ENCODE results near the gene PPM1E.

The PPM1E gene

GRCh38 chr17:58966208-58966607 lies 210.6 kb downstream of the PPM1E start:
- no peak for DNase-seq (ENCODE audit: insufficient read length, low spot score)
- TF ChIP-seq POLR2A (IDR thresholded peaks at IDR 0.05; ENCODE audit: low read depth, low read length): no peak
- FAIRE-seq: no peak

- DNase-seq (ENCODE audit: insufficient read length, low spot score) (no peak), FAIRE-seq (no peak)
- TF ChIP-seq POLR2A (IDR thresholded peaks at IDR 0.05; ENCODE audit: low read depth, low read length): no peak
These were observed 212.9 kb downstream of the PPM1E start for GRCh38 chr17:58968426-58969061.

DNA sequence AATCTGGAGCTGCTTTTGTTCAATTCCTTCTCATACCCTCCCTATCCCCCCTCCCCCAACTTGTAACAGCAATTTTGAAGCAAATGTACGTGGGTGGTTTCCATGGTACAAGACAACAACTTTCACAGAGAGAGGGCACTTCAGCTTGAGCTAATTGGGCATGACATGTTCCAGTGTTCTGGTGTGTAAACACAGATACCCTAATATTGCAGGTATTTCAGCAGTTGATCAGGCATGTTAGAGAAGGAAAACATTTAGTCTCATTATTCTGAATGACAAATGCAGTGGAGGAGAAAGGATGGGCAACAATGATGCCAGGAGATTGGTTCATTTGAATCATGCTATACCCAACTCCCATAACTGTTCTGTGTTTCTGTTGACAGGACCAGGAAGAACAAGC lies 213.5 kb downstream of the PPM1E start:
- no peak for DNase-seq (ENCODE audit: insufficient read length, low spot score)
- no peak for TF ChIP-seq POLR2A (IDR thresholded peaks at IDR 0.05; ENCODE audit: low read depth, low read length)
- FAIRE-seq: peak; percentile 15

GRCh38 chr17:58969612-58970011 lies 214.0 kb downstream of the PPM1E start:
- DNase-seq (ENCODE audit: insufficient read length, low spot score) (no peak), FAIRE-seq (no peak)
- TF ChIP-seq POLR2A (IDR thresholded peaks at IDR 0.05; ENCODE audit: low read depth, low read length): no peak

DNA sequence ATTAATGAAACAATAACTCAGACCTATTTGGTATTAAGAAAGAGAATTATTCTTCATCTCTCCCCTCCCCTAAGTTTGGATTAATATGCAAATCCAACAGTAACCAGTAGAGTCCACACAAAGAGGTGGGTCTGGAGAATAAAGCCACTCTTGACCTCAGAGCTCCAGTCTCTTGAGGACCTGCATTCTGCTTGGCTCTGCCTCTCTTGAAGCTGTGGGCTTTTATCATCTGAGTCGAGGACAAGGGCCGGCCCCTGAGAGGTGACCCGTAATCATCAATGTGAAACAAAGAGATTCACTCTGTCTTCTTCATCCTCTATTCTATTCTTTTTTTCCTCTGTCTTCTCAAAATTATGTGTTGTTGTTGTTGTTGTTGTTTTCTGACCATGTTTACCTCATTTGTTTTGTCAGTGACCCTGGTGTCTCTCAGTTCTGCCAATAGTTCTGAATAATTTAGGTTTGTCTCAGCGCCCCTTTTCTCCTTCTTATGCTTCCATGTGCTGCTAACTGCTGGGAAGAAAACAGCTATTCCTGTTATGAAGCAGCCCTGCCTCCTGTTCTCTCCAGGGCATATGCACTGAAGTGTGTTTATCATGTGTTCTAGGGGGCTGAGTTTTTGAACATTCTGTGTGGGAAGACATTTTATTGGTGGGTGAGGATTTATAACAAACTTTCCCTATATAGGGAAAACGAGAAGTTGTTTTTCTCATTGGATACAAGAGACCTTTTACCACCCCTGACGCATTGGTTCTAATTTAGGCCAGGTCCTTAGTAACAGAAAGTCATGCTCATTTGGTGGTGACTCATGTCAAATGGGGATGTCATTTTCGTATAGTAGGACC lies 215.2 kb downstream of the PPM1E start:
- DNase-seq (ENCODE audit: insufficient read length, low spot score) (no peak), FAIRE-seq (peak; percentile 55)
- TF ChIP-seq POLR2A (IDR thresholded peaks at IDR 0.05; ENCODE audit: low read depth, low read length): no peak

GRCh38 chr17:58974354-58974753 lies 218.7 kb downstream of the PPM1E start:
- FAIRE-seq (no peak), DNase-seq (ENCODE audit: insufficient read length, low spot score) (no peak)
- no peak for TF ChIP-seq POLR2A (IDR thresholded peaks at IDR 0.05; ENCODE audit: low read depth, low read length)

GRCh38 chr17:58976541-58976940 lies 220.9 kb downstream of the PPM1E start:
- no peak for FAIRE-seq
- TF ChIP-seq POLR2A (IDR thresholded peaks at IDR 0.05; ENCODE audit: low read depth, low read length): no peak
- no peak for DNase-seq (ENCODE audit: insufficient read length, low spot score)

DNA sequence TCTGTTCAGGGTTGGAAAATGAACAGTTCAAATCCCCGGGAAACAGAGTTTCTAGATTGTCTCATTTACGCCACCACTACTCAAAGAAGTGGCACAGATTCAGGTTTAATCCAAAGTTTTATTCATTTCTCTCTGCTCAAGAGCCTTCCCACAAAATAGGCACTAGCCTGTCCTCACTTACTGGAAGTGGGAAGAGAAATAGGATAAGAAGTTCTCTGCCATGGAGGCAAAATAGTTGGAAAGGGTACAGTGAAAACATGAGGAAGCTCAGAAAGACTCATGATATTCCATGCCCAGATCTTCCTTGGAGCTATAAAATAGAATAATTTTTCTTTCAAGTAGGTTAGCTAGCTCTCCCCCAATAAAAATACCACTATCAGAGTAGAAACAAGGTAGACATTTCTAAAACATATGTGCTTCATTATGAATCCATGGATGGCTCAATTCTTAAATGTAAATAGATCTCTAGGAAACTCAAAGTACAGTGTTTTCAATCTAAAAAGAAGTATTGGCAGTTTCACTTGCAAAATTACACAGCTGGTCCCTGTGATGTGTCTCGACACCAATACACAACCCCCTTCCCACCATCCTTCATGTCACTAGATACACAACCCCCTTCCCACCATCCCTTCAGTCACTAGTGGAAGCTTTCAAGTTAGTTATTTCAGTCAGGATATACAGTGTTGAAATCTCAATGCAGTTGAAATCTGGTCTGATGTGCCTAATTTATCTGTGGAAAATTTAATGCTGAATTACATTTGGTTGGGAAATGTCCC lies 225.2 kb downstream of the PPM1E start:
- DNase-seq (ENCODE audit: insufficient read length, low spot score): no peak
- no peak for TF ChIP-seq POLR2A (IDR thresholded peaks at IDR 0.05; ENCODE audit: low read depth, low read length)
- no peak for FAIRE-seq

DNA sequence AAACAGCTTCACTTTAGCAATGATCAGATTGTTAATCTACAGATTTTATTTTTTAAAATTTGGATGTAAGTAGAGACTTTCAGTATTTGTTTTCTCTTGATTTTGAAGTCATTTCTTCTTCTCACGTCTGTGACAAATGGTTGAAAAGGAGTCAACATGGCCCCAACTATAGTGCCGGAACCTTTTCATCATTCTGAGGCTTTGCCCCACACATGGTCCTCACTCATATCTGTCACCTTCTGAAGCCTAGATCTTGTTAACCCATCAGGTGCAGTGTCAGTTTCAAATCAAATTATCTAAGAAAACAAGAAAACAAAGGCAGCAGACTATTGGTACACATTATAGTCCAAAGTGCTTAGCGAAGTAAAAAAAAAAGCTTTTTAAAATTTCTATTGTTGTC lies 227.0 kb downstream of the PPM1E start:
- no peak for TF ChIP-seq POLR2A (IDR thresholded peaks at IDR 0.05; ENCODE audit: low read depth, low read length)
- FAIRE-seq (no peak), DNase-seq (ENCODE audit: insufficient read length, low spot score) (no peak)

DNA sequence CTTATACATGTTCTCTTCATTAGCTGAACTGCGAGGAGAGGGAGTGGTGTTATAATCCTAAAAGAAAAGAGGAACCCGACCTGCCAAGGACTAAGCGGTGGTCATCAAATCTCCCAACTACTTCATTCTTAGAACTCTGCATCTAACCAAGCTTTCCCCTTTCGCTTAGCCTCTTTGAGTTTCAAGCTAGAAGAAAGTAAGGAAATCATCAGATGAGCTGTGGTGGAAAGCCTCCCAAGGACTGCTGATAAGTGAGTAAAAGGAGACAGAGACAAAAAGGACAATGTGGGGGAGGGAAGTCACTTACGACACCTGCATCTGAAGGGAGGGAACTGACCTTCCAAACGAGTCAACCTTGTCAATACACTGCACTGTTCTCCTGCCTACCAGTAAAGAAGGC lies 229.7 kb downstream of the PPM1E start:
- TF ChIP-seq POLR2A (IDR thresholded peaks at IDR 0.05; ENCODE audit: low read depth, low read length): no peak
- FAIRE-seq (no peak), DNase-seq (ENCODE audit: insufficient read length, low spot score) (no peak)

DNA sequence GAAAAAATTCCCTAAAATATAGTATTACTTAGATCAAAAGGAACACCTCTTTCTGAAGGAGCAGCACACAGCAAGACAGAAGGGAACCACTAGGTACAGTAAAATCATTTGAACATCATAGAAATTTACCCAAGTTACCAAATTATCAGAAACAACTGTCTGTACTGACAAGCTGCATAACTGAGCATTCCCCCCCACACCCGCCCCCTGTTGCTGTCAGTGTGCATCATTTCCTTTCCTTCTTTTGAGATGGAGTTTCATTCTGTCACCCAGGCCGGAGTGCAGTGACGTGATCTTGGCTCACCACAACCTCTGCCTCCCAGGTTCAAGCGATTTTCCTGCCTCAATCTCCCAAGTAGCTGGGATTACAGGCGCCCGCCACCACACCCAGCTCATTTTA lies 230.3 kb downstream of the PPM1E start:
- no peak for FAIRE-seq
- no peak for TF ChIP-seq POLR2A (IDR thresholded peaks at IDR 0.05; ENCODE audit: low read depth, low read length)
- no peak for DNase-seq (ENCODE audit: insufficient read length, low spot score)

DNA sequence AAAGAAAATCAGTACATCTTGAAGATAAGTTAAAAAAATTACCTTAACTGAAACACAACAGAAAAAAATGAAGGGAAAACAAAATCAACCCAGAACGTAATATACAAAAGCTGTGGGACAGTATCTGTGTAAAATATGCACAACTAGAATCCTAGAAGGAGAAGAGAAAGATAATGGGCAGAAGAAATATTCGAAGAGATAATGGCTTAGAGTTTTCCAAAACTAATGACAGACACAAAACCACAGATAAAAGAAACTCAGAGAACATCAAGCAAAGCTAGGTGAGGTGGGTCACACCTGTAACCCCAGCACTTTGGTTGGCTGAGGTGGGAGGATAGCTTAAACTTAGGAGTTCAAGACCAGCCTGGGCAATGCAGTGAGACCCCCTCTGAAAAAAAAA lies 234.0 kb downstream of the PPM1E start:
- no peak for FAIRE-seq
- no peak for TF ChIP-seq POLR2A (IDR thresholded peaks at IDR 0.05; ENCODE audit: low read depth, low read length)
- DNase-seq (ENCODE audit: insufficient read length, low spot score): no peak

- FAIRE-seq (peak; percentile 60), DNase-seq (ENCODE audit: insufficient read length, low spot score) (peak; percentile 15)
- no peak for TF ChIP-seq POLR2A (IDR thresholded peaks at IDR 0.05; ENCODE audit: low read depth, low read length)
These were observed 236.2 kb downstream of the PPM1E start for GRCh38 chr17:58991718-58992331.

- DNase-seq (ENCODE audit: insufficient read length, low spot score): no peak
- FAIRE-seq: peak; percentile 15
- no peak for TF ChIP-seq POLR2A (IDR thresholded peaks at IDR 0.05; ENCODE audit: low read depth, low read length)
These were observed 237.7 kb downstream of the PPM1E start for GRCh38 chr17:58993311-58993710.
